Heart left ventricle (tissue), 13 donors: ENCODE results near the gene ASCL5.

ENCODE experiments used
- CTCF ChIP-seq, 12 donors: fragments of 200-600 bp; sonication (generic) in 4 of 12; IDR thresholded peaks; one replicate each; pipeline versions ENCODE4 v1.5.0 to v1.8.0; 2018 to 2022; ENCODE audit warnings: antibody characterized with exemption in 12 of 12, mild to moderate bottlenecking in 5 of 12
- POLR2A ChIP-seq, 2 donors: fragments of 450-650 bp; IDR thresholded peaks; one replicate each; pipeline ENCODE4 v1.6.1; 2017; ENCODE audit warnings: antibody characterized with exemption in 2 of 2, mild to moderate bottlenecking in 2 of 2, moderate library complexity in 2 of 2
- donor health status: ischemic (EF 13 %, LVEDD 7.1; RV severe dilation, severe dysfunction).
- donor health status: DM: no; HTN: yes; CAD: no.
- donor health status: DM: no; HTN: no; CAD: no.
- donor health status: ischemic (EF 25% LVEDD 6.9; RV normal size, moderate dysfunction).
- donor health status: ischemic (EF 25% LVEDD 5.7; RV mildly dilated, moderate dysfunction).
- donor health status: ischemic (EF 35%, LVEDD 5.7; RV mildly dilated, moderate dysfunction).
- donor health status: nonischemic (EF 11% LVEDD 7.7; RV severe dilation, severe dysfunction).
- donor health status: DM: yes; HTN: yes; CAD: no.
- donor health status: PGD.
- donor health status: ischemic (EF 29% LVEDD 5.4; RV normal size, mild dysfunction).
- donor health status: nonischemic (EF 23%, LVEDD 6.1; RV moderate dilation, normal function).

GRCh38 chr1:201156819-201157218, 29.8 kb upstream of the ASCL5 start:
- no peak for TF ChIP-seq CTCF (IDR thresholded peaks at IDR 0.05)
- no peak for TF ChIP-seq POLR2A (IDR thresholded peaks at IDR 0.05)
